Subcutaneous abdominal adipose tissue (tissue), 5 donors: ENCODE results near the gene TGFB1I1.
"Not testable (repeated sequence)": the region's sequence is repeated elsewhere in the genome, so short reads cannot be mapped to it uniquely, and the experiment has no call there.

Source experiments
- H3K27ac ChIP-seq: one replicate; pipeline ENCODE4 v1.7.0; 2013; ENCODE audit warnings: low read depth, mild to moderate bottlenecking, inconsistent platforms, low read length, moderate library complexity
- H3K27me3 ChIP-seq, 5 donors: one replicate each; pipeline ENCODE4 v1.7.0; 2013; ENCODE audit warnings: low read length in 5 of 5, inconsistent platforms in 1 of 5; ENCODE audit not compliant: control insufficient read depth in 5 of 5, insufficient read depth in 4 of 5
- H3K36me3 ChIP-seq, 5 donors: one replicate each; pipeline ENCODE4 v1.7.0; 2013; ENCODE audit warnings: low read length in 5 of 5; ENCODE audit not compliant: control insufficient read depth in 5 of 5, insufficient read depth in 5 of 5
- H3K4me1 ChIP-seq, 5 donors: one replicate each; pipeline ENCODE4 v1.7.0; 2013; ENCODE audit warnings: low read length in 5 of 5, mild to moderate bottlenecking in 3 of 5, moderate library complexity in 1 of 5; ENCODE audit not compliant: control insufficient read depth in 5 of 5, insufficient read depth in 5 of 5
- H3K4me3 ChIP-seq, 5 donors: one replicate each; pipeline ENCODE4 v1.7.0; 2013; ENCODE audit warnings: low read length in 5 of 5, low read depth in 1 of 5
- H3K9ac ChIP-seq, 5 donors: one replicate each; pipeline ENCODE4 v1.7.0; 2013; ENCODE audit warnings: low read length in 5 of 5, mild to moderate bottlenecking in 4 of 5, moderate library complexity in 3 of 5
- H3K9me3 ChIP-seq, 5 donors: one replicate each; pipeline ENCODE4 v1.7.0; 2013; ENCODE audit warnings: low read length in 5 of 5; ENCODE audit not compliant: control insufficient read depth in 5 of 5
- donor health status: healthy.
- donor health status: healthy.
- donor health status: healthy.
- donor health status: healthy.
- donor health status: healthy.

TGFB1I1 gene

DNA sequence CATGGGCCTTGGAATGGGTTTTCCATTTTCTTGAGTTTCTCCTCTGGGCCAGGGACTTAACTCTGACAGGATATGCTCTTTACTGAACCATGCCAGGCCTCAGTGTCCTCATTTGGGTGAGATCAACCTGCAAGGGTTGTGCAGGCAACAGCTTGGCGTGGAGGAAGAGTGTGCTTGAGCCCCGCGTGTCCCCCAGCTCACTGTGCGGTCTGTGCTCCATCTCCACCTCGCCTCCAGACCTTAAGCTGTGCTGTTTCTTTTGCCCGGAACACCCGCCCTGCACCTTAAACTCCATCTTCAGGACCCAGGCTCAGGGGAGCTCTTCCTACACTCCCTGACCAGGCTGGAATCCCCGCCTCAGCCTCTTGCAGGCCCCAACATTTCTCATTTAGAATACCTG is 26.5 kb downstream of the TGFB1I1 start:
- Histone ChIP-seq H3K4me1 (no peaks in the 10 kb centered on the region), H3K9me3 (no peaks in the 10 kb centered on the region), H3K27me3 (no peaks in the 10 kb centered on the region), H3K9ac (no peak overlapping the region), H3K36me3 (peaks cover 5 to 69% (median 66%) of the 10 kb centered on the region in 5 donors), H3K4me3 (no peak overlapping the region), H3K27ac (no peak overlapping the region)

- H3K9ac ChIP-seq: no peak overlapping the region
- H3K9me3 ChIP-seq: no peaks in the 10 kb centered on the region
- H3K36me3 ChIP-seq: peaks cover 5 to 59% (median 53%) of the 10 kb centered on the region in 5 donors
- no peak overlapping the region for H3K27ac ChIP-seq
- no peak overlapping the region for H3K4me3 ChIP-seq
- no peaks in the 10 kb centered on the region for H3K27me3 ChIP-seq
- H3K4me1 ChIP-seq: peaks cover 0 to 9% (median 2%) of the 10 kb centered on the region in 5 donors
Measured at GRCh38 chr16:31499928-31500327, 28.0 kb downstream of the TGFB1I1 start.

DNA sequence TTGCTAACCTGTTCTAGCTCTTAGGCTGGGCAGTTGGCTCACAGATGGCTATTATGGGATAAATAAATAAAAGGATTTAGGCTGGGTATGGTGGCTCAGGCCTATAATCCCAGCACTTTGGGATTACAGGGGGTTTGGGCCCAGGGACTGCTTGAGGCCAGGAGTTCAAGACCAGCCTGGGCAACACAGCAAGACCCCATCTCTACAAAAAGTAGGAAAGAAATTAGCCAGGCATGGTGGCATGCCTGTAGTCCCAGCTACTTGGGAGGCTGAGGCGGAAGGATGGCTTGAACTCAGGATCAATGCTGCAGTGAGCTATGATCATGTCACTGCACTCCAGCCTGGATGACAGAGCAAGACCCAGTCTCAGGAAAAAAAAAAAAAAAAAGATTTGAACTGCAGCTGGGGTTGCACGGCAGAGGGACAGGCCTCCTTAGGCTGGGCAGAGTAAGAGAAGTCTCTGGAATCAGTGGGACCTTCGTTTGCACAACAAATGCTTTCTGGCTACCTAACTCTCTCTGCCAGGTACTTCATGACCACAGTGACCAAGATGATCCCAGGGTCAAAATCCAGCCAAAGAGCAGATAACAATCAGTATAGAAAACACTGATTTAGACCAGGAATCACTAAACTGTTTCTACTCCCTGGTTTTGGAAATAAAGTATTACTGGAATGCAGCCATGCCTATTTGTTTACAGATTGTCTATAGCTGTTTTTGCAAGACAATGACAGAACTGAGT is 29.4 kb downstream of the TGFB1I1 start:
- Histone ChIP-seq H3K9me3 (no peaks in the 10 kb centered on the region), H3K4me1 (peaks cover 0 to 16% (median 5%) of the 10 kb centered on the region in 5 donors), H3K4me3 (no peak overlapping the region), H3K27me3 (no peaks in the 10 kb centered on the region), H3K27ac (no peak overlapping the region), H3K36me3 (peaks cover 3 to 53% (median 44%) of the 10 kb centered on the region in 5 donors), H3K9ac (peak overlapping the region in 1 of 5 donors; percentile 15)

GRCh38 chr16:31501966-31502348 is 30.0 kb downstream of the TGFB1I1 start:
- Histone ChIP-seq H3K4me3 (no peak overlapping the region), H3K27me3 (no peaks in the 10 kb centered on the region), H3K9ac (peak overlapping the region in 1 of 5 donors; percentile 15), H3K27ac (no peak overlapping the region), H3K4me1 (peaks cover 4 to 21% (median 11%) of the 10 kb centered on the region in 5 donors), H3K9me3 (no peaks in the 10 kb centered on the region), H3K36me3 (peaks cover 3 to 48% (median 38%) of the 10 kb centered on the region in 5 donors)

DNA sequence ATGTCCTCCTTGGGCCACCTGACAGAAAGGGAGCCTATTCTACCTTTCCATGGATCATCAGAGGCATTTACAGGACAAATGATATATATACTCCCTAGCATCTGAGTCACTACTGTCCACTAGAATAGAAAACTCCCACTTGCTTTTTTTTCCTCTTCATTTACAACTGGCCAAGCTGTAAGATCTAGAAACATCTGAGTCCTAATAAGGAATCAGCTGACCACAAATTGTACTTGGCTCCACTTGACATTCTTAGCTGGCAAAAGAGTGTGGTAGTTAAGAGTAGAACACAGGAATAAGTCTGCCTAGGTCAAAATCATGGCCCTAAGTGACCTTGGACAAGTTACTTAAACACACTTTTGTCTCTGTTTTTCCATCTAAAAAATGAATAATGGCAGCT is 31.0 kb downstream of the TGFB1I1 start:
- Histone ChIP-seq H3K27ac (no peak overlapping the region), H3K9me3 (no peaks in the 10 kb centered on the region), H3K36me3 (peaks cover 3 to 38% (median 30%) of the 10 kb centered on the region in 5 donors), H3K9ac (peak overlapping the region in 1 of 5 donors; percentile 17), H3K4me3 (no peak overlapping the region), H3K4me1 (peaks cover 6 to 31% (median 20%) of the 10 kb centered on the region in 5 donors), H3K27me3 (no peaks in the 10 kb centered on the region)

- H3K9me3 ChIP-seq, H3K27ac ChIP-seq, H3K27me3 ChIP-seq: not testable (repeated sequence)
Measured at GRCh38 chr16:31503555-31503954, 31.6 kb downstream of the TGFB1I1 start.

GRCh38 chr16:31504159-31504558 is 32.2 kb downstream of the TGFB1I1 start:
- peaks cover 6 to 37% (median 26%) of the 10 kb centered on the region in 5 donors for H3K4me1 ChIP-seq

More at GRCh38 chr16:31503555-31503954, 31.6 kb downstream of the TGFB1I1 start:
- not testable (repeated sequence) for H3K4me3 ChIP-seq, H3K9ac ChIP-seq
- H3K36me3 ChIP-seq: peaks cover 3 to 32% (median 24%) of the 10 kb centered on the region in 5 donors
- H3K4me1 ChIP-seq: peaks cover 6 to 31% (median 20%) of the 10 kb centered on the region in 5 donors

GRCh38 chr16:31505483-31505882 is 33.5 kb downstream of the TGFB1I1 start:
- Histone ChIP-seq H3K9ac (no peak overlapping the region), H3K9me3 (no peaks in the 10 kb centered on the region), H3K36me3 (peaks cover 0 to 15% (median 7%) of the 10 kb centered on the region in 5 donors), H3K27ac (no peak overlapping the region), H3K4me1 (peaks cover 6 to 43% (median 34%) of the 10 kb centered on the region in 5 donors), H3K4me3 (no peak overlapping the region), H3K27me3 (no peaks in the 10 kb centered on the region)

More at GRCh38 chr16:31504159-31504558, 32.2 kb downstream of the TGFB1I1 start:
- Histone ChIP-seq H3K27ac (no peak overlapping the region), H3K27me3 (no peaks in the 10 kb centered on the region), H3K9me3 (no peaks in the 10 kb centered on the region), H3K9ac (no peak overlapping the region), H3K36me3 (peaks cover 3 to 26% (median 20%) of the 10 kb centered on the region in 5 donors), H3K4me3 (no peak overlapping the region)

DNA sequence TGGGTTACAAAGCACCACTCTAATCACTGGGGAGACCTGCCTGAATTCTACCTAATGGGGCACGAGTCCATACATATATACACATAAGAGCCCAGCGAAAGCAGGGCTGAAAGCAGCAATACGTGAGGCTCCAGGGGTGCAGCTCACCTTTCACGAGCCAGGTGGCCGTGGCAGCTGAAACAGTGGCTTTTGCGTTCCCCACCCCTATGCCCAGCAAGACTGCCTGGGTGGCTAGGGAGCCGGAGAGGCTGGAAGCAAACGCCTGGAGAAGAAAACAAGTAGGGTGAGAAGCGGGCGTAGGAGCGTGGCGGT is 35.6 kb downstream of the TGFB1I1 start:
- Histone ChIP-seq H3K36me3 (peaks cover 0 to 14% (median 5%) of the 10 kb centered on the region in 5 donors), H3K9me3 (no peaks in the 10 kb centered on the region), H3K9ac (peak overlapping the region; percentile 87 to 99 (median 98)), H3K27me3 (no peaks in the 10 kb centered on the region), H3K4me1 (peaks cover 6 to 43% (median 34%) of the 10 kb centered on the region in 5 donors), H3K4me3 (peak overlapping the region; percentile 93 to 98 (median 93)), H3K27ac (peak overlapping the region; percentile 86)

- H3K9me3 ChIP-seq: no peaks in the 10 kb centered on the region
- H3K4me1 ChIP-seq: peaks cover 6 to 43% (median 34%) of the 10 kb centered on the region in 5 donors
Measured at GRCh38 chr16:31507929-31508705, 36.2 kb downstream of the TGFB1I1 start, which contains the start of gene RUSF1. Gene RUSF1, minus strand, starts transcription at chr16:31508391. Its CDS starts 18 bp downstream, at chr16:31508373.

More at GRCh38 chr16:31507929-31508705, 36.2 kb downstream of the TGFB1I1 start, which contains the start of gene RUSF1:
- Histone ChIP-seq H3K27me3 (no peaks in the 10 kb centered on the region), H3K36me3 (peaks cover 0 to 14% (median 5%) of the 10 kb centered on the region in 5 donors), H3K4me3 (peak within 1 kb of the TSS; percentile 93 to 98 (median 93)), H3K27ac (peak within 1 kb of the TSS; percentile 86), H3K9ac (peak within 1 kb of the TSS; percentile 97 to 99 (median 98))
